22Rv1 (cell line): Measurements from ENCODE around the gene TLR9.
A peak's percentile ranks its signal among the peaks of the same experiment; 100 is the strongest.

Experiments used
- H3K27ac ChIP-seq: fragments of 450-650 bp; 2 replicates; pipeline ENCODE4 v1.5.1; 2017
- CTCF ChIP-seq: fragments of 450-650 bp; IDR thresholded peaks from 2 replicates; pipeline ENCODE4 v1.5.1; 2017; ENCODE audit warnings: mild to moderate bottlenecking
- ZFX ChIP-seq: fragments of 450-650 bp; IDR thresholded peaks from 2 replicates; pipeline ENCODE4 v1.6.1; 2017; ENCODE audit warnings: antibody characterized with exemption, borderline replicate concordance

The TLR9 gene

GRCh38 chr3:52203701-52204100, 21.7 kb downstream of the TLR9 start:
- TF ChIP-seq CTCF (no peak), ZFX (no peak)
- peak overlapping the region; percentile 26; the same call in 1 of the 2 replicates for H3K27ac ChIP-seq

- H3K27ac ChIP-seq = no peak overlapping the region
- TF ChIP-seq ZFX (no peak), CTCF (no peak)
Observed at GRCh38 chr3:52202384-52203077, 22.9 kb downstream of the TLR9 start.

- no peak for TF ChIP-seq CTCF
- TF ChIP-seq ZFX = no peak
- no peak overlapping the region for H3K27ac ChIP-seq
Observed at GRCh38 chr3:52200981-52201679, 24.3 kb downstream of the TLR9 start.

DNA sequence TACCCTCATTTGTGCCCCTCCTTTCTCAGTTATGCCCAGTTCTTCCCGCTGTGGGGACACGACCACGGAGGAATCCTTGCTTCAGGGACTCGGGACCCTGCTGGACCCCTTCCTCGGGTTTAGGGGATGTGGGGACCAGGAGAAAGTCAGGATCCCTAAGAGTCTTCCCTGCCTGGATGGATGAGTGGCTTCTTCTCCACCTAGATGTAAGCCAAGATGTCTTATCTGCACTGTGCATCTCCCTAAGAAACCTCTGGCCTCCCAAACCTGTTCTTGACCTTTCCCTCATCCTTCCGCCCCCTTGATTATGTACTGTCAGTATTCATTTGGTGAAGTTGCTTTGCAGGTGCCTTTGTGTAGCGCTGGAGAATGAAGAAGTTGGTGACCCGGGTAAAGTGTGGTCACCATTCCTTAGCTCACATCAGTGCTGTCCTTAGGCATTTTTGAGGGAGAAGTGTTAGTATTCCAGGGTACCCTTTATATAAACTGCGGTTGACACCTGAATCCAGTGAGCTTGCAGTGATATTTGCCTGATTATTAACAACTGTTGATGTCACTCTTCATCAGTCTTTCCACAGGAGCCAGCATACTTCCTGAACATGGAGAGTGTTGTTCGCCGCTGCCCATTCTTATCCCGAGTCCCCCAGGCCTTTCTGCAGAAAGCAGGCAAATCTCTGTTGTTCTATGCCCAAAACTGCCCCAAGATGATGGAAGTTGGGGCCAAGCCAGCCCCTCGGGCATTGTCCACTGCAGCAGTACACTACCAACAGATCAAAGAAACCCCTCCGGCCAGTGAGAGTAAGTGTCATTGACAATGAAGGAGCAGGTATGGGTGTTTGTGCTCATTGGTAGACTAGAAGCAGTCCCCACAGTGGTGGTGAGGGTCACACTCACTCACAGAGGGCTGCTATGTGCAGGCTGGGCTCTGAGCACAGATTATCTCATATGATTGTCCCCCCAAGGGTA, 26.5 kb downstream of the TLR9 start:
- no peak for TF ChIP-seq ZFX
- TF ChIP-seq CTCF = no peak
- H3K27ac ChIP-seq = peak overlapping the region; percentile 57

DNA sequence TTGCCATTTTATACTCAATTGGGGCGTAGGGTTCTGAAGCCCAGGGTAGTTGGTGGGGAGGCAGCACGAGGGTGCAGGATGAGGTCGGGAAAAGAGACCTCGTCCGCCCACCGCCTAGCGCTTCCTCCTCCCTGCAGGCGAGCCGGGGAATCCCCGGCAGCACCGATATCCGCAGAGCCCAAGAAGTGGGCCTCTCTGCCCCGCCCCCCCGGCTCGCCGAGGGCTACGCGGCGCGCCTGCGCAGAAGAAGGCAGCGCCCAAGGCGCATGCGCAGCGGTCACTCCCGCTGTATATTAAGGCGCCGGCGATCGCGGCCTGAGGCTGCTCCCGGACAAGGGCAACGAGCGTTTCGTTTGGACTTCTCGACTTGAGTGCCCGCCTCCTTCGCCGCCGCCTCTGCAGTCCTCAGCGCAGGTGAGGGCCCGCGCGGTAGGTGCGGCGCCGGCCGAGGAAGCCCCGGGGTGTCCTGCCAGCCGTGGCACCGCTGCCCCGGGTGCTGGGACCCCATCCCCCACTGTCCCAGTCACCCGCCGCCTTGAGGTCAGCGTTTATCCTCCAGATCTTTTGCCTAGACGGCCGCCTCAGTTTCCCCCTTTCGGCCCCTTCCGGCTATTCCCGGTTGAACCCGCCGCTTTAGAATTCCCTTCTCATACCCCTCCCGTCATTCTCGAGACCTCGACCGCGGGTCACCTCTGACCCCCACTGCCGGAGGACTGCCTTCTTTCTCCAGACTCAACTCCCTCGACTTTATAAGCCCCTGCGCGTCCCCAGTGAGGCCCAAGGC, 27.4 kb downstream of the TLR9 start, which contains the start of gene ALAS1:
TSS of gene ALAS1 (plus strand) at position 319 of the 784 bp plus-strand sequence. CDS start 1,082 bp downstream, outside the sequence.
- H3K27ac ChIP-seq = peak within 1 kb of the TSS; percentile 57
- no peak for TF ChIP-seq CTCF
- no peak for TF ChIP-seq ZFX

DNA sequence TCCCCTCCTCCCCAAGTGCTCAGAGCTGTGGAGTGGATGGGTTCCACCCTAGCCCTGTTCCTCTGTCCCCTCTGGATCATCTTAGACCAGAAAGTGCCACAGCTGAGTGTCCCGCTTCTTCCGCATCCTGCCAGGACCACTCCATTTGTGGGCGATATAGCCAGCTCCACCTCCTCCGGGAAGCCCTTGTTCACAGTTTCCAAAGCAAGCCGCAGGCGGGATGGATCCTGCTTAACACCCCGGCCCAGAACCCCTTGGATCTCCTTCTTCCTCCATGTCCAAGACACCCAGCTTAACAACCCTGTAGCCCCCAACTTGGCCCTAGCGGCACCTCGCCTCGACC, 28.0 kb downstream of the TLR9 start:
- no peak for TF ChIP-seq CTCF
- no peak for TF ChIP-seq ZFX
- peak overlapping the region; percentile 57 for H3K27ac ChIP-seq
